Measurements from ENCODE around the gene CERK.

The CERK gene

DNA sequence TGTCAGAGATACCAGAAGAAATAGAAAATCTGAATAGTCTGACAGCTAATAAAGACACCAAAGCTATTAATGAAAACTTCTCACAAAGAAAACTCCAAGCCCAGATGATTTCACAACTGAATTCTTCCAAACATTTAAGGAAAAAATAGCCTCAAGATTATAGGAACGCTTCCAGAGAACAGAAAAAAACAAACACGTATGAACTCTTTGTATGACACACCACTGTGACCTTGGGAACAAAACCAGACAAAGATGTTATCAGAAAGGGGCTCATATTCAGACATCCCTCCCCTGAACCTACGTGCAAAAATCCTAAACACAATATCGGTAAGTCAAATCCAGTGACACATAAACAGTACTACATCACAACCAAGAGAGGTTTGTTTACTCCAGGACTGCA lies 23.5 kb downstream of the CERK start:
- no peak for DNase-seq (ENCODE audit: low read depth, low spot score)
- TF ChIP-seq, protein P1, sequence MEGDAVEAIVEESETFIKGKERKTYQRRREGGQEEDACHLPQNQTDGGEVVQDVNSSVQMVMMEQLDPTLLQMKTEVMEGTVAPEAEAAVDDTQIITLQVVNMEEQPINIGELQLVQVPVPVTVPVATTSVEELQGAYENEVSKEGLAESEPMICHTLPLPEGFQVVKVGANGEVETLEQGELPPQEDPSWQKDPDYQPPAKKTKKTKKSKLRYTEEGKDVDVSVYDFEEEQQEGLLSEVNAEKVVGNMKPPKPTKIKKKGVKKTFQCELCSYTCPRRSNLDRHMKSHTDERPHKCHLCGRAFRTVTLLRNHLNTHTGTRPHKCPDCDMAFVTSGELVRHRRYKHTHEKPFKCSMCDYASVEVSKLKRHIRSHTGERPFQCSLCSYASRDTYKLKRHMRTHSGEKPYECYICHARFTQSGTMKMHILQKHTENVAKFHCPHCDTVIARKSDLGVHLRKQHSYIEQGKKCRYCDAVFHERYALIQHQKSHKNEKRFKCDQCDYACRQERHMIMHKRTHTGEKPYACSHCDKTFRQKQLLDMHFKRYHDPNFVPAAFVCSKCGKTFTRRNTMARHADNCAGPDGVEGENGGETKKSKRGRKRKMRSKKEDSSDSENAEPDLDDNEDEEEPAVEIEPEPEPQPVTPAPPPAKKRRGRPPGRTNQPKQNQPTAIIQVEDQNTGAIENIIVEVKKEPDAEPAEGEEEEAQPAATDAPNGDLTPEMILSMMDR (IDR thresholded peaks at IDR 0.05; ENCODE audit: low read depth, low read length): no peak
- no peak overlapping the region for H3K4me3 ChIP-seq (ENCODE audit: low read depth, low read length)
- in situ Hi-C loops (cut with HindIII; ENCODE audit: low sequenced_read_pairs): no loop called here

DNA sequence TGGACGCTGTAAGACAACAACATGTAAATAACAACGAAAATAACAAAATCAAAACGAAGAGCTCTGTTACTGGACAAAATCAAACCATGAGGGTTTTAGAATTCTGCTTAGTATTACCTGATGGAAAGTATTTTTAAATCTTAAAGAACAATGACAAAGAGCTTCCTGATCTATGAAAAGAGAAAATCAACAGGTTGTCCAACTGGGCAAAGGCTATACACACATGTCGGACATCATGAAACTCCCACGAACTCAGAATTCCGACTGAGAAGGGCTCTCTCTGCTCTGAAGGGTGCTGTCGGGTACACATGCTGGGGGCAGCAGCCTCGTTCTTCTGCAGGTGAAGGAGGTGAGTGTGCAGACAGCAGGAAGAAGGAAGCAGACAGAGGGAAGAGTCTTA lies 25.8 kb downstream of the CERK start:
- TF ChIP-seq, protein P1 (IDR thresholded peaks at IDR 0.05; ENCODE audit: low read depth, low read length): no peak
- no peak for DNase-seq (ENCODE audit: low read depth, low spot score)
- in situ Hi-C loops (cut with HindIII; ENCODE audit: low sequenced_read_pairs): no loop called here
- H3K4me3 ChIP-seq (ENCODE audit: low read depth, low read length): no peak overlapping the region

DNA sequence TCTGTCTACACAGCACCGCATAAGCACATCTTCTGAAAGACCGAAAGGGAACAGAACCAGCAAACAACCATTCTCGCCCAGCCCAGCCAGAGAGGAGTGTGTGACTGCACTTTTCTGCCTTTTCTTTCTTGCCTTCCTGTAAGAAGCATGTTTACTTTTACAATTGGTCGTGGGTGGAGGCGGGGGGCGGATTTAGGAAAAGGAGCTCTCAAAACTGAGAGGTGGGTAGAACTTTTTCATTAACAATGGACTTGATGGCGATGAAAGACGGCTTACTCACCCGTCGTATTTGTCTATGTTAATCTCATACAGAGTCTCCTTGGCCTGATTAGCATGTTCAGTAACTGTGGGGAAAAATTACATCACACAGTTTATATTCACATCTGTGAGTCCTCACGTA lies 27.2 kb downstream of the CERK start:
- no peak for DNase-seq (ENCODE audit: low read depth, low spot score)
- in situ Hi-C loops (cut with HindIII; ENCODE audit: low sequenced_read_pairs): no loop called here
- H3K4me3 ChIP-seq (ENCODE audit: low read depth, low read length): no peak overlapping the region
- TF ChIP-seq, protein P1 (IDR thresholded peaks at IDR 0.05; ENCODE audit: low read depth, low read length): no peak

DNA sequence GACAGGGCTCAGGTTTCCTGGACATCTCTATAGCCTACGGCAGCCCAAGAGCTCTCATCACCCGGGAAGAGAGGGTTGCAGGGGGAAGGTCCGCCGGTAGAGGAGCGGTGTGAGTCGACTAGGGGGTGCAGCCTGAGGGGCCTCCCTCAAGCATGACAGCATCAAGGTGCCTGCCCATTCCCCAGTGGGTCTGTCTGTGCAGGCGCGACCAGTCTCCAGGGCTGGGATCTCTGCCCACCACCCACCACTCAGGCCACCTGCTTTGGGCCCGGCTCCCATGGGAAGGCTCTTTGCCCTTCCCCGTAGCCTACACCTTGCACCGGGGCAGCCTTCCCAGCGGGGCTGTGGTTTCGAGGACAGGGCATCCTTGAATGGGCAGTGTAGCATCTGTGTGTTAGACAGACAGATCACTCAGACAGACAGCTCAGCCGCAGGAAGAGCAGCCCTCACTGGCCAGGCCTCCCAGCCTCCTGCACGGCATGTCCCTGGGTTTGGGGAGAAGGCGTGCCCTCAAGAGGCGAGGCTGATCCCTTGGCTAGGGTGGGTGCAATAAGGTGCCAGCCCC lies 29.2 kb downstream of the CERK start:
- TF ChIP-seq, protein P1 (IDR thresholded peaks at IDR 0.05; ENCODE audit: low read depth, low read length): no peak
- DNase-seq (ENCODE audit: low read depth, low spot score): no peak
- in situ Hi-C loops (cut with HindIII; ENCODE audit: low sequenced_read_pairs): no loop called here

GRCh38 chr22:46707827-46708570 lies 30.1 kb downstream of the CERK start:
- no peak for DNase-seq (ENCODE audit: low read depth, low spot score)
- no peak overlapping the region for H3K4me3 ChIP-seq (ENCODE audit: low read depth, low read length)
- in situ Hi-C loops (cut with HindIII; ENCODE audit: low sequenced_read_pairs): no loop called here
- TF ChIP-seq, protein P1 (IDR thresholded peaks at IDR 0.05; ENCODE audit: low read depth, low read length): no peak

More for the DNA sequence above, 29.2 kb downstream of the CERK start:
- no peak overlapping the region for H3K4me3 ChIP-seq (ENCODE audit: low read depth, low read length)

DNA sequence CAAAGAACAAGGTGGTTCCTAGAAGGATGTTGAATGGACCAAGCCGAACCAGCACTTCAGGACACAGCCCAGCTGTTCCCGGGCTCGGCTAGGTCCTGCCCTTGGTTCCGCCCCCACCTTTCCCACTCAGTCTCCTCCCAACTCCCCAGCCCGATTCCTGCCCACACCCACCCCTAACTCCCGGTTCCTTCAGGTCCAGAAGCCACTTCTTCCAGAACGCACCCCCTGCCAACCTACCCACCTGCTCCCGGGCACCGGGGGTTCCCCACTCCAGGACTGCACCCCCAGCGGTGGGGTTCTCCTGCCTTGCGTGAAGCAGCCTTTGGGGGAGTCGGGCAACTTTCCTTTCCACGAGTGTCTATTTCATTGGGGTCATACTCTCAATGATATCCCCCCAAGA lies 30.7 kb downstream of the CERK start:
- in situ Hi-C loops (cut with HindIII; ENCODE audit: low sequenced_read_pairs): no loop called here
- DNase-seq (ENCODE audit: low read depth, low spot score): no peak
- TF ChIP-seq, protein P1 (IDR thresholded peaks at IDR 0.05; ENCODE audit: low read depth, low read length): no peak
- H3K4me3 ChIP-seq (ENCODE audit: low read depth, low read length): no peak overlapping the region
